Ectodermal cell (in vitro differentiated cells): Measurements from ENCODE around the gene PYGM.

Source experiments
- H3K27ac ChIP-seq: 2 replicates; pipeline ENCODE4 v1.7.0; 2013; ENCODE audit warnings: mild to moderate bottlenecking, low read depth, low read length; ENCODE audit not compliant: insufficient read depth, poor library complexity, severe bottlenecking
- H3K27me3 ChIP-seq: 2 replicates; pipeline ENCODE4 v1.7.0; 2013; ENCODE audit warnings: mild to moderate bottlenecking, low read length; ENCODE audit not compliant: insufficient read depth, control insufficient read depth, poor library complexity, severe bottlenecking
- H3K36me3 ChIP-seq: one replicate; pipeline ENCODE4 v1.7.0; 2013; ENCODE audit warnings: low read length; ENCODE audit not compliant: control insufficient read depth, insufficient read depth
- H3K4me1 ChIP-seq: one replicate; pipeline ENCODE4 v1.7.0; 2013; ENCODE audit warnings: low read length; ENCODE audit not compliant: control insufficient read depth, insufficient read depth
- H3K4me3 ChIP-seq: 2 replicates; pipeline ENCODE4 v1.7.0; 2013; ENCODE audit warnings: low read depth, low read length, control low read depth; ENCODE audit not compliant: insufficient read depth
- H3K9me3 ChIP-seq: 2 replicates; pipeline ENCODE4 v1.7.0; 2013; ENCODE audit warnings: mild to moderate bottlenecking, low read length, moderate library complexity; ENCODE audit not compliant: control insufficient read depth
- WGBS, 2 experiments: methylation state at CpG; one replicate each; pipeline ENCODE4 v1.1.7; 2013; ENCODE audit warnings: missing lambda C conversion rate in 2 of 2; 5-methylcytosine and 5-hydroxymethylcytosine counted together

The PYGM gene

DNA sequence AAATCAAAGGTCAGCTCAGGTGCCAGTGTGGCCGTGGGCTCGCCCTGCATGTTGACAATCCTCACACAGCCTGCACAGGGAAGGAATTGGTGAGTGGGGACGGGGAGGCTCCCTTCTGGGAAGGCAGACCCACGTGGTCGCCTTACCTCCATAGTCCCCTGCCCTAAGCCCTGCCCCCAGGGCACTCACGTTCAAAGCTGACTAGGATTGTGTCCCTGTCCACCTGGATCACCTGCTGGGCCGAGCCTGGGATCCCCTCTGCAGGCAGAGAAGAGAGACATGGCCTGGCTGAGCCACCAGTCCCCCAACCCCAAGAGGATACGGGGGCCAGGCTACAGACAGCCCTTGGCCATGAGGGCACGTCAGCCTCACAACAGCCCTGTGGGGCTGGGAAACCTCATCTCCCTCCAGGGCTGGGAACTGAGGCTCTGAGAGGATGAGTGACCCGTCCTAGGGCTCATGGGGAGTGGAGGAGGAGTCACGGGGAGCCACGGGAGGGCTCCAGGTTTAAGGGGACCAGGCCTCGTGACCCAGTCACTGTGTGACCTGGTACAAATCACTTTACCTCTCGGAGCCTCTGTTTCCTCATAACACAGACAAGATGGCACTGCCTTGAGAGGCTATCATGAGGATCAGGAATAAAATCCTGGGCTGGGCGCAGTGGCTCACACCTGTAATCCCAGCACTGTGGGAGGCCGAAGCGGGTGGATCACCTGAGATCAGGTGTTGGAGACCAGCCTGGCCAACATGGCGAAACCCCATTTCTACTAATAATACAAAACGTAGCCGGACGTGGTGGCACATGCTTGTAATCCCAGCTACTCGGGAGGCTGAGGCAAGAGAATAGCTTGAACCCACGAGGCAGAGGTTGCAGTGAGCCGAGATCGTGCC, 30.7 kb upstream of the PYGM start:
- 91 to 92% methylated on average over 25 of the region's 25 CpGs for WGBS, 2 experiments
- no peaks in the 10 kb centered on the region for H3K4me1 ChIP-seq
- no peak overlapping the region for H3K4me3 ChIP-seq
- no peaks in the 10 kb centered on the region for H3K27me3 ChIP-seq
- no peak overlapping the region for H3K27ac ChIP-seq
- H3K36me3 ChIP-seq, result no peaks in the 10 kb centered on the region
- H3K9me3 ChIP-seq, result no peaks in the 10 kb centered on the region

GRCh38 chr11:64789331-64790204, 29.8 kb upstream of the PYGM start:
- no peaks in the 10 kb centered on the region for H3K36me3 ChIP-seq
- no peaks in the 10 kb centered on the region for H3K4me1 ChIP-seq
- no peak overlapping the region for H3K27ac ChIP-seq
- no peaks in the 10 kb centered on the region for H3K27me3 ChIP-seq
- no peak overlapping the region for H3K4me3 ChIP-seq
- H3K9me3 ChIP-seq, result no peaks in the 10 kb centered on the region
- 92 to 94% methylated on average over 15 of the region's 15 CpGs for WGBS, 2 experiments

- Histone ChIP-seq H3K9me3 (no peaks in the 10 kb centered on the region), H3K4me3 (no peak overlapping the region), H3K27me3 (no peaks in the 10 kb centered on the region), H3K4me1 (no peaks in the 10 kb centered on the region), H3K36me3 (no peaks in the 10 kb centered on the region), H3K27ac (no peak overlapping the region)
- 88 to 90% methylated on average over 8 to 9 of the region's 9 CpGs for WGBS, 2 experiments
Measured at GRCh38 chr11:64788321-64789215, 28.8 kb upstream of the PYGM start.

DNA sequence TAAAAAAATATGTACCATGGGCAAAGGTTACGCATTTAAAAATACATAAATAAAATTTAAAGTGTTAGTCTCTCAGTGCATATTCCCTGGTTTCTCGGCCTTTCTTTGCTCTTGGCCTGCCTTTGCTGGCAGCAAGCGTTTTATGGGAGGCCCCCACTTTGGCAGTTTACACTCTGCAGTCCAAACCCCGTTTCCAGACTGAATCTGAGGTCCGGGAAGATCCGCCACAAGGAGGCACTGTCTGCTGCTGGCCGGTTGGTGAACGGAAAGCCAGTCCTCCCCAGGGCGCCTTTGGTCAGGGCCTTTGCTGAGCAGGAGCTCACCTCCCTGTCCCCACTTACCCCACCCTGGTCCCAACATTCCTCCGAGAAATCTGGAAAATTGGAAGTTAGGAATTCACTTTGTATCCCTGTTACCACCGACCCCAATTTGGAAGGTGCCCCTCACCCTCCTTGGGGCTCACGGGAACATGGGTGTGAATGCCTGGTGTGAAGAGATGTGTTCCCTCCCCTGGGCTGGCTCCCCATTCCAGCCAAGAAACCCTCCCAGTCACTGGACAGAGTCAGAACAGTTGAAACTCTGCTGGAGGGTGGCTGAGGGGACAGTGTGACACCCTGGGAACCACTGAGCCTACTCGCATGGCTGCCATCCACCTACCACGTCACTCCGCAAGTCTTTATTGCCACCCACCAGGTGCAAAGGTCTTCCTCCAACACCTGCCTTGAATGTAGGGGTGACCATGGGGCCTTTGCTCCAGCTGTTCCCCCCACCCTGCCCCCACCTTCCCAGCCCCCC, 27.9 kb upstream of the PYGM start:
- no peaks in the 10 kb centered on the region for H3K4me1 ChIP-seq
- no peak overlapping the region for H3K27ac ChIP-seq
- no peaks in the 10 kb centered on the region for H3K36me3 ChIP-seq
- no peaks in the 10 kb centered on the region for H3K27me3 ChIP-seq
- 53 to 61% methylated on average over 14 to 15 of the region's 15 CpGs for WGBS, 2 experiments
- no peaks in the 10 kb centered on the region for H3K9me3 ChIP-seq
- H3K4me3 ChIP-seq, result no peak overlapping the region

GRCh38 chr11:64786308-64786707, 26.5 kb upstream of the PYGM start:
- Histone ChIP-seq H3K9me3 (no peaks in the 10 kb centered on the region), H3K36me3 (no peaks in the 10 kb centered on the region), H3K4me3 (no peak overlapping the region), H3K27me3 (no peaks in the 10 kb centered on the region), H3K27ac (no peak overlapping the region), H3K4me1 (no peaks in the 10 kb centered on the region)
- 92% methylated on average over 10 of the region's 10 CpGs for WGBS, 2 experiments

GRCh38 chr11:64784813-64785581, 25.2 kb upstream of the PYGM start:
- H3K4me3 ChIP-seq, result no peak overlapping the region
- H3K9me3 ChIP-seq, result no peaks in the 10 kb centered on the region
- WGBS, 2 experiments, result 87 to 95% methylated on average over 8 to 11 of the region's 12 CpGs
- H3K36me3 ChIP-seq, result no peaks in the 10 kb centered on the region
- no peaks in the 10 kb centered on the region for H3K27me3 ChIP-seq
- H3K27ac ChIP-seq, result no peak overlapping the region
- H3K4me1 ChIP-seq, result no peaks in the 10 kb centered on the region

DNA sequence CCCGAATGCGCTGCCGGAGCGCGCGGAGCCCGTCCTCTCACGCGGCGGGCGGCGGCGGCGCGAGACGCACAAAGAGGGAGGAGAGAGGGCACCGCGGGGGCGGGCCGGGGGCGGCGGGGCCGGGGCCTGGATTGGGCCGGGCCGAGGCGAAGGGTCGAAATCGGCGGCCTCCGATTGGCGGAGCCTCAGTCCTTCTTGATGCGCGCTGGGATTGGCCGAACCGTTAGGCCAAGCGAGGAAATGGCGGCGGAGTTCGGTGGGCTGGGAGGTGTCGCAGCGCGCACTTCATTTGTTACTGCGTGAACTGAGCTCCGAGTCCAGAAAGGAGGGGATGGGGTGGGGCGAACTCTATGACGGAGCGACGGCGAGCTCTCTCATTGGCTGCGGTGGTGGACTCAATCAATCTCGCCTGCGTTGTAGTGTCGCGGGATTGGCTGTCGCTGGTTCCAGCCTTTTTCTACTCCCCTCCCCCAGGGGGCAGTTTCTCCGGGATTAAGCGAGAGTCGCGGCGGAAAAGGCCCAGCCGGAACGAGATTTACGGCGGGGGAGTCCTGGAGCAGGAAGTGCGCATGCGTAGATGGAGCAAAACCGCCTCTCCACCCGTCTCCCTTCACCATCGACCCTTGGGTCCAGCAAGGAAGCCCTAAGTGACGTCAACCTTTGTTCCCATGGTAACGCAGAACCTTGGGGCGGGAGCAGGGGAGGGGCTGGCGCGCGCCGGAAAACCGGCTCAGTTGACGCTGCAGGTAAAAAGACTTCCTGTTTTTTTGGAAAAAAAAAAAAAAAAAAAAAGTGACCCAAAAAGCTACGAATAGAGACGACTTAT, 18.9 kb upstream of the PYGM start, which contains the start of gene SF1:
SF1 (minus strand) TSS at position 70 of the 826 bp plus-strand sequence. CDS start 150 bp downstream, outside the sequence.
- H3K27ac ChIP-seq, result peak within 1 kb of the TSS; percentile 97
- peak within 1 kb of the TSS; percentile 85 for H3K4me3 ChIP-seq
- WGBS, 2 experiments, result 0 to 1% methylated on average over 78 to 80 of the region's 80 CpGs
- H3K27me3 ChIP-seq, result no peaks in the 10 kb centered on the region
- no peaks in the 10 kb centered on the region for H3K9me3 ChIP-seq
- peaks cover 7% of the 10 kb centered on the region for H3K4me1 ChIP-seq
- peaks cover 21% of the 10 kb centered on the region for H3K36me3 ChIP-seq

- Histone ChIP-seq H3K27me3 (no peaks in the 10 kb centered on the region), H3K4me3 (peak overlapping the region; percentile 81), H3K9me3 (no peaks in the 10 kb centered on the region), H3K27ac (peak overlapping the region; percentile 97), H3K4me1 (peaks cover 7% of the 10 kb centered on the region), H3K36me3 (peaks cover 26% of the 10 kb centered on the region)
- 0% methylated on average over 28 of the region's 28 CpGs for WGBS, 2 experiments
Measured at GRCh38 chr11:64778223-64778472, 18.4 kb upstream of the PYGM start.
